Renal cortex interstitium (tissue), 11 donors: Measurements from ENCODE around the gene ADORA2A. TPM values are rescaled to one million over a fixed set of nuclear protein-coding genes. Genes with fewer than 3 reads are reported as not detected.
A peak's percentile ranks its signal among the peaks of the same experiment; 100 is the strongest.

Source experiments
- DNase-seq, 11 donors: peaks; one replicate each; pipeline ENCODE4 v3.0.0-alpha.2; 2013; ENCODE audit warnings: low read depth in 9 of 11, low spot score in 4 of 11; ENCODE audit errors: extremely low read depth in 1 of 11
- polyA plus RNA-seq, 3 donors: library from polyadenylated mRNA; unstranded; fragments of 120-200 nt; gene quantifications; one replicate each; pipeline ENCODE4 v1.2.1, GENCODE V29; 2013; ENCODE audit not compliant: insufficient read length in 3 of 3

ADORA2A gene
- polyA plus RNA-seq, 3 donors: 5.8 to 8.0 (median 8.0) TPM

GRCh38 chr22:24400726-24401596 is 26.4 kb upstream of the ADORA2A start:
- DNase-seq: no peak

GRCh38 chr22:24401931-24402367 is 25.4 kb upstream of the ADORA2A start:
- no peak for DNase-seq

- peak in 10 of 11 donors; percentile 45 to 84 (median 72) for DNase-seq
Measured at GRCh38 chr22:24402460-24403192, 24.8 kb upstream of the ADORA2A start.

- DNase-seq: no peak
Measured at GRCh38 chr22:24403346-24403745, 24.1 kb upstream of the ADORA2A start.

GRCh38 chr22:24404561-24405275 is 22.7 kb upstream of the ADORA2A start:
- no peak for DNase-seq

- no peak for DNase-seq
Measured at GRCh38 chr22:24405631-24406321, 21.6 kb upstream of the ADORA2A start.

- DNase-seq: no peak
Measured at GRCh38 chr22:24406322-24407277, 20.8 kb upstream of the ADORA2A start.

GRCh38 chr22:24407278-24407665 is 20.1 kb upstream of the ADORA2A start:
- DNase-seq: no peak

- no peak for DNase-seq
Measured at GRCh38 chr22:24407884-24408283, 19.5 kb upstream of the ADORA2A start.

- no peak for DNase-seq
Measured at GRCh38 chr22:24408630-24409029, 18.8 kb upstream of the ADORA2A start.

GRCh38 chr22:24409707-24410106 is 17.7 kb upstream of the ADORA2A start:
- no peak for DNase-seq

- DNase-seq: no peak
Measured at GRCh38 chr22:24410110-24410856, 17.1 kb upstream of the ADORA2A start.

GRCh38 chr22:24411256-24412004 is 16.0 kb upstream of the ADORA2A start:
- no peak for DNase-seq

GRCh38 chr22:24412274-24412673 is 15.1 kb upstream of the ADORA2A start:
- DNase-seq: no peak

- DNase-seq: no peak
Measured at GRCh38 chr22:24413271-24413670, 14.1 kb upstream of the ADORA2A start.

- no peak for DNase-seq
Measured at GRCh38 chr22:24413736-24414385, 13.5 kb upstream of the ADORA2A start.
